ENCODE data around the gene CDA.

Gene CDA

GRCh38 chr1:20615946-20616846 lies 27.3 kb downstream of the CDA start:
- DNase-seq = no peak
- no peak for ATAC-seq

GRCh38 chr1:20616847-20617487 lies 28.1 kb downstream of the CDA start:
- no peak for DNase-seq
- no peak for ATAC-seq

GRCh38 chr1:20618550-20618949 lies 29.7 kb downstream of the CDA start:
- ATAC-seq = no peak
- DNase-seq = no peak

GRCh38 chr1:20619999-20620398 lies 31.1 kb downstream of the CDA start:
- DNase-seq = no peak
- ATAC-seq = no peak

- no peak for ATAC-seq
- no peak for DNase-seq
Measured at GRCh38 chr1:20621012-20621411, 32.1 kb downstream of the CDA start.

GRCh38 chr1:20624709-20625108 lies 35.8 kb downstream of the CDA start:
- DNase-seq (no peak), ATAC-seq (no peak)

- no peak for ATAC-seq
- no peak for DNase-seq
Measured at GRCh38 chr1:20625176-20626097, 36.5 kb downstream of the CDA start.

- ATAC-seq (no peak), DNase-seq (no peak)
Measured at GRCh38 chr1:20626098-20626427, 37.2 kb downstream of the CDA start.

- no peak for DNase-seq
- no peak for ATAC-seq
Measured at GRCh38 chr1:20626524-20626923, 37.6 kb downstream of the CDA start.

- DNase-seq = no peak
- ATAC-seq = no peak
Measured at GRCh38 chr1:20630729-20631128, 41.8 kb downstream of the CDA start.

GRCh38 chr1:20632386-20632785 lies 43.5 kb downstream of the CDA start:
- DNase-seq = no peak
- ATAC-seq = no peak

- DNase-seq (peak; percentile 87), ATAC-seq (peak; percentile 86)
Measured at GRCh38 chr1:20633190-20634064, 44.5 kb downstream of the CDA start, which contains the start of gene PINK1. TSS of gene PINK1 (plus strand) at chr1:20633458. CDS start at chr1:20633549, 91 bp downstream.

- ATAC-seq (no peak), DNase-seq (no peak)
Measured at GRCh38 chr1:20634065-20634593, 45.2 kb downstream of the CDA start.

GRCh38 chr1:20634594-20635084 lies 45.7 kb downstream of the CDA start:
- ATAC-seq (peak; percentile 45), DNase-seq (peak; percentile 24)

GRCh38 chr1:20636785-20637347 lies 48.0 kb downstream of the CDA start:
- DNase-seq (no peak), ATAC-seq (no peak)

- peak; percentile 63 for DNase-seq
Measured at GRCh38 chr1:20640183-20640597, 51.3 kb downstream of the CDA start.

GRCh38 chr1:20641975-20642374 lies 53.1 kb downstream of the CDA start:
- DNase-seq (no peak), ATAC-seq (no peak)

More at GRCh38 chr1:20640183-20640597, 51.3 kb downstream of the CDA start:
- peak; percentile 71 for ATAC-seq

- DNase-seq = no peak
- no peak for ATAC-seq
Measured at GRCh38 chr1:20643080-20643479, 54.2 kb downstream of the CDA start.

- DNase-seq (no peak), ATAC-seq (no peak)
Measured at GRCh38 chr1:20644416-20644815, 55.5 kb downstream of the CDA start.

GRCh38 chr1:20645414-20645813 lies 56.5 kb downstream of the CDA start:
- ATAC-seq = no peak
- no peak for DNase-seq

GRCh38 chr1:20648438-20648837 lies 59.5 kb downstream of the CDA start:
- DNase-seq (no peak), ATAC-seq (no peak)

Data from stimulated activated naive CD8-positive, alpha-beta T cell treated with anti-CD3 and anti-CD28 coated beads, Interleukin-15, Interleukin-2, amounts not matched to agents 100 U/mL and 50 U/mL, for 24 hours (primary cell).